Gastrocnemius medialis (tissue), 4 donors: Measurements from ENCODE around the gene SERPINA12.

ENCODE experiments used
- CTCF ChIP-seq, 5 experiments: fragments of 450-650 bp in 3 of 5; fragments of 200-600 bp in 2 of 5; sonication (generic) in 2 of 5; IDR thresholded peaks in 4 of 5; conservative IDR thresholded peaks in 1 of 5; 1 replicate in 4 of 5; 2 replicates in 1 of 5; pipeline ENCODE4 v1.5.1; 2016 to 2019; ENCODE audit warnings: antibody characterized with exemption in 5 of 5, mild to moderate bottlenecking in 3 of 5, moderate library complexity in 3 of 5
- POLR2A ChIP-seq, 2 donors: fragments of 450-650 bp; IDR thresholded peaks; one replicate each; pipeline ENCODE4 v1.6.1; 2017; ENCODE audit warnings: antibody characterized with exemption in 2 of 2, mild to moderate bottlenecking in 2 of 2, moderate library complexity in 2 of 2

DNA sequence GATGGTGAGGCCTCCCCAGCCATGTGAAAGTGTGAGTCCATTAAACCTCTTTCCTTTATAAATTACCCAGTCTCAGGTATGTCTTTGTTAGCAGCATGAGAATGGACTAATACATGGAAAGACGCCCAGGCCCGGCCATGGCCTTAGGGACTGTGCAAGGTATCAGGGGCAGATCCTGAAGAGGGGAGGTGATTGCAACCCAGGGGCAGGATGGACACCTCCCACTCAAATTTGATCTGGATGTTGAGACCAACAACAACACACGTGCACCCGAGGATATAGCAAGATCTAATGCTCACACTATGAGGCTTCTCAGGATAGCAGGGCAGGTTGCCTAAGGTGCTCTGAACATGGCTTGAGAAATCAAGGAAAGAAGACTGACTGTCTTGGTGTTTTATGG is 38.5 kb upstream of the SERPINA12 start:
- TF ChIP-seq CTCF (IDR thresholded peaks at IDR 0.05 in 4 of 5, conservative IDR thresholded peaks at IDR 0.05 in 1 of 5) (no peak), POLR2A (IDR thresholded peaks at IDR 0.05) (no peak)
